Neuronal stem cell (in vitro differentiated cells): Measurements from ENCODE around the gene HAS3.

ENCODE experiments used
- DNase-seq: peaks from one replicate; pipeline ENCODE4 v3.0.0-alpha.2; 2013; ENCODE audit warnings: low spot score
- H2AFZ ChIP-seq: one replicate; pipeline ENCODE4 v1.6.1; 2013; ENCODE audit warnings: mild to moderate bottlenecking, low read length, inconsistent platforms
- H2AK5ac ChIP-seq: 2 replicates; pipeline ENCODE4 v1.6.1; 2013; ENCODE audit warnings: low read depth, mild to moderate bottlenecking, inconsistent platforms, low read length, moderate library complexity, mixed read lengths
- H2BK120ac ChIP-seq: 2 replicates; pipeline ENCODE4 v1.6.1; 2013; ENCODE audit warnings: low read depth, mild to moderate bottlenecking, inconsistent platforms, low read length, moderate library complexity, mixed read lengths
- H2BK12ac ChIP-seq: one replicate; pipeline ENCODE4 v1.6.1; 2013; ENCODE audit warnings: low read length, inconsistent platforms
- H2BK15ac ChIP-seq: 2 replicates; pipeline ENCODE4 v1.6.1; 2013; ENCODE audit warnings: mild to moderate bottlenecking, low read length, inconsistent platforms, mixed read lengths
- H2BK5ac ChIP-seq: one replicate; pipeline ENCODE4 v1.6.1; 2013; ENCODE audit warnings: inconsistent platforms, mild to moderate bottlenecking, low read length, moderate library complexity
- H3K14ac ChIP-seq: one replicate; pipeline ENCODE4 v1.6.1; 2013; ENCODE audit warnings: low read length, inconsistent platforms
- H3K18ac ChIP-seq: 2 replicates; pipeline ENCODE4 v1.6.1; 2013; ENCODE audit warnings: low read length, inconsistent platforms
- H3K23ac ChIP-seq: 2 replicates; pipeline ENCODE4 v1.6.1; 2013; ENCODE audit warnings: low read depth, mild to moderate bottlenecking, mixed read lengths, low read length, inconsistent platforms; ENCODE audit not compliant: poor library complexity
- H3K27ac ChIP-seq: replicated peaks from 3 replicates; pipeline ENCODE4 v1.5.1; 2013; ENCODE audit warnings: low read length, inconsistent platforms
- H3K27me3 ChIP-seq, 3 experiments: 2 replicates each; pipeline ENCODE4 v1.6.1; 2013; ENCODE audit warnings: low read length in 3 of 3, mild to moderate bottlenecking in 2 of 3, inconsistent platforms in 1 of 3, low read depth in 1 of 3, mixed read lengths in 1 of 3, moderate library complexity in 1 of 3; ENCODE audit not compliant: control insufficient read depth in 3 of 3, insufficient read depth in 3 of 3
- H3K36me3 ChIP-seq, 2 donors: replicated peaks in 1 of 2; 2 replicates each; pipeline ENCODE4 v1.6.1; 2013; ENCODE audit warnings: low read length in 2 of 2; ENCODE audit not compliant: control insufficient read depth in 2 of 2, insufficient read depth in 2 of 2
- H3K4ac ChIP-seq: 2 replicates; pipeline ENCODE4 v1.6.1; 2013; ENCODE audit warnings: inconsistent platforms, mild to moderate bottlenecking, low read length, moderate library complexity
- H3K4me1 ChIP-seq, 2 donors: 1 replicate in 1 of 2; 2 replicates in 1 of 2; pipeline ENCODE4 v1.6.1; 2013; ENCODE audit warnings: low read length in 2 of 2, low read depth in 1 of 2; ENCODE audit not compliant: control insufficient read depth in 2 of 2, insufficient read depth in 1 of 2
- H3K4me2 ChIP-seq: one replicate; pipeline ENCODE4 v1.6.1; 2013; ENCODE audit warnings: mild to moderate bottlenecking, low read length, inconsistent platforms; ENCODE audit not compliant: insufficient read depth, poor library complexity, severe bottlenecking
- H3K4me3 ChIP-seq, 2 donors: 2 replicates each; pipeline ENCODE4 v1.5.1; 2013; ENCODE audit warnings: low read length in 2 of 2, mild to moderate bottlenecking in 2 of 2, inconsistent platforms in 1 of 2, moderate library complexity in 1 of 2
- H3K79me1 ChIP-seq: one replicate; pipeline ENCODE4 v1.6.1; 2013; ENCODE audit warnings: low read depth, mild to moderate bottlenecking, inconsistent platforms, low read length, moderate library complexity
- H3K9ac ChIP-seq: one replicate; pipeline ENCODE4 v1.6.1; 2013; ENCODE audit warnings: mild to moderate bottlenecking, low read depth, low read length, inconsistent platforms; ENCODE audit not compliant: poor library complexity
- H3K9me3 ChIP-seq, 2 donors: replicated peaks in 1 of 2; 2 replicates each; pipeline versions ENCODE3 to v1.6.1; 2013; ENCODE audit warnings: low read length in 2 of 2, mild to moderate bottlenecking in 2 of 2, inconsistent platforms in 1 of 2, low read depth in 1 of 2, mixed read lengths in 1 of 2, moderate library complexity in 1 of 2; ENCODE audit not compliant: control insufficient read depth in 2 of 2, insufficient read depth in 1 of 2
- H4K8ac ChIP-seq: one replicate; pipeline ENCODE4 v1.6.1; 2013; ENCODE audit warnings: low read depth, mild to moderate bottlenecking, inconsistent platforms, low read length, moderate library complexity
- H4K91ac ChIP-seq: one replicate; pipeline ENCODE4 v1.6.1; 2013; ENCODE audit warnings: low read length, low read depth, mild to moderate bottlenecking, inconsistent platforms; ENCODE audit not compliant: poor library complexity
- WGBS, 2 donors: extraction: QIAGEN DNeasy Blood & Tissue Kit; methylation state at CpG; one replicate each; pipeline ENCODE4 v1.1.7; 2013; ENCODE audit warnings: missing lambda C conversion rate in 2 of 2, mixed read lengths in 1 of 2; ENCODE audit not compliant: insufficient read length in 2 of 2, insufficient replicate concordance in 1 of 2; ENCODE audit errors: extremely low coverage in 2 of 2; 5-methylcytosine and 5-hydroxymethylcytosine counted together

HAS3 gene

DNA sequence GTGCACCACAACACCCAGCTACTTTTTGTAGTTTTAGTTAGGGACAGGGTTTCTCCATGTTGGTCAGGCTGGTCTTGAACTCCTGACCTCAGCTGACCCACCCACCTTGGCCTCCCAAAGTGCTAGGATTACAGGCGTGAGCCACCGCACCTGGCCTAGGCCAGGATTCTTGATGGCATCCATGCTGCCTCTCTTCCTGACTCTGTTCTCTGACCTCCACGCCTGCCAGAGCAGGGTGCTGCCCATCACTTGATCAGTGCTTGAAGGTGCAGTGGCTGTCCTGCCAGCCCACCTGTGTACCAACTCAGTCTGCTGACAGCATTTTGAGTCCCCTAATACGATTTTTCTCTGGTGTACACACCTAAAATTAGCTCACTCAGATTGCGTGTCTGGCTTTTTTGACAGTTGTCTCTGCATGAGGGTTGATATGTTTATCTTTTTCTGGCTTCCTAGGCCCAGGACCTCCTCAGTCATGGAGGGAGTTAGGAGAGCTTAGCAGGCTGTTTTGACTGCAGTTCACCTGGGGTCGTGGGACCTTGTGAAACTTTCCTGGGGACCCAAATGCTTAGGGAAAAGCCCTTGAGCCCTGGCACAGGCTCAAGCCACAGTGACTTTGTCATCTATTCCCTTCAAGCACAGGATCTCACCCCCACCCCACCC is 5.9 kb downstream of the HAS3 start:
- Histone ChIP-seq H2BK15ac (no peak overlapping the region), H3K14ac (no peak overlapping the region), H3K9me3 (no peaks in the 10 kb centered on the region), H3K9ac (peak overlapping the region; percentile 3), H3K36me3 (peaks cover 49 to 64% of the 10 kb centered on the region in 2 donors), H3K27ac (no peak overlapping the region), H2BK120ac (no peak overlapping the region), H2AK5ac (no peak overlapping the region), H2BK5ac (no peak overlapping the region), H3K4me1 (peaks cover 10 to 15% of the 10 kb centered on the region in 2 donors), H4K91ac (no peak overlapping the region), H3K4me2 (no peak overlapping the region), H3K79me1 (peaks cover 19% of the 10 kb centered on the region), H3K23ac (no peak overlapping the region), H2AFZ (no peak overlapping the region), H3K18ac (no peak overlapping the region), H2BK12ac (no peak overlapping the region), H3K4ac (no peak overlapping the region), H4K8ac (no peak overlapping the region), H3K27me3 (no peaks in the 10 kb centered on the region), H3K4me3 (no peak overlapping the region)
- no CpG with 5 or more reads among the region's 6 CpGs for WGBS, 2 donors
- no peak for DNase-seq

DNA sequence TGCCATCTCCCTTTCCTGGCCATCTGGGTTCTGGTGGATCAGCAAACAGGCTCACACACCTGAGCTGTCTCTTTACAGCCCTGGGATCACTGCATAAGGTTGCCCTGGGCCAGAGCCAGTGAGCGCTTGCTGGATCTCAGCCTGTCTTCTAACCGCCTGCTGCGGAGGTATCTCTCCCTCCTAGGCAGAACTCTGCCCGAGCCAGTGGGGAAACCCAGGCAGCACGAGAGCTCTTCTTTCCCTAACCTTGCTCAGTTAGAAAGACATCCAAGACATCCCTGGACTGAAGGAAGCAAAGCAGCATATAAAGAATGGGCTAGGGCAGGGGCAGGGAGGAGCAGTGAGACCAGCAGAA is 6.4 kb downstream of the HAS3 start:
- no peak overlapping the region for H2BK120ac ChIP-seq
- H2AK5ac ChIP-seq: no peak overlapping the region
- peaks cover 51 to 69% of the 10 kb centered on the region in 2 donors for H3K36me3 ChIP-seq
- H3K4ac ChIP-seq: no peak overlapping the region
- H3K14ac ChIP-seq: no peak overlapping the region
- H2BK15ac ChIP-seq: no peak overlapping the region
- H3K4me3 ChIP-seq: no peak overlapping the region
- peaks cover 16% of the 10 kb centered on the region for H3K79me1 ChIP-seq
- no peak overlapping the region for H3K23ac ChIP-seq
- H4K91ac ChIP-seq: no peak overlapping the region
- no peak overlapping the region for H3K9ac ChIP-seq
- no peak overlapping the region for H2BK5ac ChIP-seq
- no peaks in the 10 kb centered on the region for H3K9me3 ChIP-seq
- no peak overlapping the region for H4K8ac ChIP-seq
- no peak overlapping the region for H2BK12ac ChIP-seq
- H3K4me2 ChIP-seq: no peak overlapping the region
- DNase-seq: no peak
- no peak overlapping the region for H3K18ac ChIP-seq
- no peak overlapping the region for H2AFZ ChIP-seq
- WGBS, 2 donors: no CpG with 5 or more reads among the region's 5 CpGs
- peaks cover 10 to 15% of the 10 kb centered on the region in 2 donors for H3K4me1 ChIP-seq
- H3K27me3 ChIP-seq: no peaks in the 10 kb centered on the region
- H3K27ac ChIP-seq: no peak overlapping the region

DNA sequence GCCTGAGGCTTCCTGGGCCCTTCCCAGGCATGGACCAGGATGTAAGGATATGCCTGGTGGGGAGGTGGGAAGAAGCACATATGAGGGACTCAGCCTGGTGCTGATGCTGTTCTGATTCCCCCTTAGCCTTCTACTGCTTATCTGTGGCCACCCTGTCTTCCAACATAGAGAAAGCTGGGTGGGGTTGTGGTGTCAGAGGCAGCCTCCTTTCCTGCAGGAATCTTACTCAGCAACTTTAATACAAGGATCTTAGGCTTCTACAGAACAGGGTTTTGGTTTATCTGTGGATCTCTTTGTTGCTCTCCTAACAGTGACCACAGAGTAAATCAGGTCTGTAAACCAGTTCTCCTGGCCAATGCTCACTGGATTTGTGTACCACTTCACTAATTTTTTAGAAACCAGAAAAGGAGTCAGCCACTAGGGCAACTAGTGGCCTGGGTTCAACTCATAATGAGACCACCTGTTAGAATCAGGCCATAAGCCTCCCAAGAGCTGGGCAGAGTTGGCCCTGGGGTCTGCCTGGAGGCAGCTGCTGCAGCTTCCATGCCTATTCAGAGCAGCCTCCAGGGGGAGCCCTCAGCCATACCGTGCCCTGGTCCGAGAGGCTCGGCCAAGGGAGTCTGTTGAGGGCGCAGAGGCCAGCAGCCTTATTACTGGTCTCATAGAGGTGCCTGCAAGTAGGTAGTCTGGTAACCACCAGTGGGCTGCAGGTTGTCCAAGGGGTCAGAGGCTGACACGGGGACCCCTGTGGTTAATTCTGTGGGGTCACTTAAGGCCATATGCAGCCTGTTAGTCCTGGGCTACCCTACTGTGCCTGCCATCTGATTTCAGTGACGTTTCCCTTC is 7.1 kb downstream of the HAS3 start:
- H3K4ac ChIP-seq: no peak overlapping the region
- H3K9me3 ChIP-seq: no peaks in the 10 kb centered on the region
- peaks cover 10 to 12% of the 10 kb centered on the region in 2 donors for H3K4me1 ChIP-seq
- H4K8ac ChIP-seq: no peak overlapping the region
- H3K9ac ChIP-seq: no peak overlapping the region
- H2BK5ac ChIP-seq: no peak overlapping the region
- no peak overlapping the region for H4K91ac ChIP-seq
- H3K36me3 ChIP-seq: peaks cover 55 to 76% of the 10 kb centered on the region in 2 donors
- H3K18ac ChIP-seq: no peak overlapping the region
- no peak overlapping the region for H3K4me3 ChIP-seq
- no peak overlapping the region for H2BK120ac ChIP-seq
- H2BK15ac ChIP-seq: no peak overlapping the region
- H3K14ac ChIP-seq: no peak overlapping the region
- peaks cover 13% of the 10 kb centered on the region for H3K79me1 ChIP-seq
- H2AK5ac ChIP-seq: no peak overlapping the region
- WGBS, 2 donors: no CpG with 5 or more reads among the region's 6 CpGs
- DNase-seq: peak; percentile 56
- no peak overlapping the region for H2BK12ac ChIP-seq
- H3K27me3 ChIP-seq: no peaks in the 10 kb centered on the region
- H3K4me2 ChIP-seq: no peak overlapping the region
- H2AFZ ChIP-seq: no peak overlapping the region
- H3K27ac ChIP-seq: no peak overlapping the region
- H3K23ac ChIP-seq: no peak overlapping the region

DNA sequence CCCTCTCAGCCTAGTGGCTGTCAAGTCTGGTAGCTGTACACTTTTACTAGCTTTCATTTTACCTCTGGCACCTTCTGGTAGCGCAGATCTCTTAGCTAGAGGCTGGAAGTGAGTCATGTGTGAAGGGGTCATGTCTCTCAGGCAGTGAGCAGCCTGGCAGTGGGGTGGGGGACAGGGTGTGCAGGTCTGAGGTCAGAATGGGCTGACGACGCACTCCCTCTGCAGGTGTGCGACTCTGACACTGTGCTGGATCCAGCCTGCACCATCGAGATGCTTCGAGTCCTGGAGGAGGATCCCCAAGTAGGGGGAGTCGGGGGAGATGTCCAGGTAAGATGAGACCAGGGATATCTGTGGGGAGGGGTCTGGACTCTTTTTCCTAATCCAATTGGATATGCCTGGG is 7.8 kb downstream of the HAS3 start:
- no peak overlapping the region for H4K91ac ChIP-seq
- H3K4me1 ChIP-seq: peaks cover 7 to 9% of the 10 kb centered on the region in 2 donors
- H3K23ac ChIP-seq: no peak overlapping the region
- no peak overlapping the region for H3K4ac ChIP-seq
- no peak overlapping the region for H2BK5ac ChIP-seq
- peak overlapping the region; percentile 38 for H3K9ac ChIP-seq
- no peak overlapping the region for H3K4me2 ChIP-seq
- H2BK15ac ChIP-seq: no peak overlapping the region
- no peak overlapping the region for H4K8ac ChIP-seq
- no peaks in the 10 kb centered on the region for H3K27me3 ChIP-seq
- no peak overlapping the region for H2BK120ac ChIP-seq
- H3K9me3 ChIP-seq: peaks cover 0 to 5% of the 10 kb centered on the region in 2 donors
- no peak for DNase-seq
- H3K27ac ChIP-seq: no peak overlapping the region
- no peak overlapping the region for H3K14ac ChIP-seq
- peaks cover 13% of the 10 kb centered on the region for H3K79me1 ChIP-seq
- no peak overlapping the region for H2AK5ac ChIP-seq
- H3K18ac ChIP-seq: no peak overlapping the region
- H2AFZ ChIP-seq: no peak overlapping the region
- no CpG with 5 or more reads among the region's 7 CpGs for WGBS, 2 donors
- H2BK12ac ChIP-seq: no peak overlapping the region
- H3K4me3 ChIP-seq: no peak overlapping the region
- H3K36me3 ChIP-seq: peaks cover 60 to 83% of the 10 kb centered on the region in 2 donors
